ENCODE measurements around the gene ARID4A.

DNA sequence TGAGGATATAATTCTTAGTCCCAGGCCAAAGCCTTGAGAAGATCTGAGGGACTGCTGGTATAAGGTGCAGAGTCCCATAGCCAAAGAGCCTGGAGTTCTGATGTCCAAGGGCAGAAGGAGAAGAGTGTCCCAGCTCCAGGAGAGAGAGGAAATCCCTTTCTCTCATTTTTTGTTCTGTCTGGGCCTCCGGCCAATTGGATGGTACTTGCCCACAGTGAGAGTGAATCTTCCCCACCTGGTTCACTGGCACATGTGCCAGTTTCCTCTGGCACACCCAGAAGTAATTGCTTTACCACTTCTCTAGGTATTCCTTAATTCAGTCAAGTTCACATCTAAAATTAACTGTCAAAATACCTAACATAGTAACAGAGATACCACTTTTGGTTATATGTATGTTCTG lies 15.3 kb downstream of the ARID4A start:
- TF ChIP-seq CTCF (IDR thresholded peaks at IDR 0.05) (no peak), POLR2A (IDR thresholded peaks at IDR 0.05) (no peak)
